GM12874 (cell line): ENCODE measurements around the gene GBA3.

Source experiments
- TF ChIP-seq, protein P1 (sequence below): IDR thresholded peaks from 2 replicates; pipeline ENCODE4 v1.5.1; 2011; ENCODE audit warnings: low read depth, mild to moderate bottlenecking, control low read depth, low read length, moderate library complexity; ENCODE audit not compliant: insufficient read depth

Gene GBA3

DNA sequence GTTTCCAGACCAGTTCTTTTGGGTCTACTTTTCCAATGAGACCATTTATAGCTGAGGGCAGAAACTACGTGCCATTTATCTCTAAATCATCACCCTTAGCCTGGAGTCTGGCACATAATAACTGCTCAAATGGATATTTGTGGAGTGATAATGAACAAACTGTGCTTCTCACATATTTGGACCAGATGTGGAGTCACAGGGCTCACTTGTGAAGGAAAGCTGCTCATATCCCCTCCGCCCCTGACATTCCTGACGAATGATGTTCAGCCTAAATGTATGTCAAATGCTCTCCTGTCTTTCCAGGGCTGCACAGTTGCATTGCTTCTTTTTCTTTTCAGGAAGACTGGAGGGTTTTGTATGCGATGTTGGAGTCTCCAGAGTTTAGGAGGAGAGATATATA is 110.1 kb downstream of the GBA3 start:
- TF ChIP-seq, protein P1, sequence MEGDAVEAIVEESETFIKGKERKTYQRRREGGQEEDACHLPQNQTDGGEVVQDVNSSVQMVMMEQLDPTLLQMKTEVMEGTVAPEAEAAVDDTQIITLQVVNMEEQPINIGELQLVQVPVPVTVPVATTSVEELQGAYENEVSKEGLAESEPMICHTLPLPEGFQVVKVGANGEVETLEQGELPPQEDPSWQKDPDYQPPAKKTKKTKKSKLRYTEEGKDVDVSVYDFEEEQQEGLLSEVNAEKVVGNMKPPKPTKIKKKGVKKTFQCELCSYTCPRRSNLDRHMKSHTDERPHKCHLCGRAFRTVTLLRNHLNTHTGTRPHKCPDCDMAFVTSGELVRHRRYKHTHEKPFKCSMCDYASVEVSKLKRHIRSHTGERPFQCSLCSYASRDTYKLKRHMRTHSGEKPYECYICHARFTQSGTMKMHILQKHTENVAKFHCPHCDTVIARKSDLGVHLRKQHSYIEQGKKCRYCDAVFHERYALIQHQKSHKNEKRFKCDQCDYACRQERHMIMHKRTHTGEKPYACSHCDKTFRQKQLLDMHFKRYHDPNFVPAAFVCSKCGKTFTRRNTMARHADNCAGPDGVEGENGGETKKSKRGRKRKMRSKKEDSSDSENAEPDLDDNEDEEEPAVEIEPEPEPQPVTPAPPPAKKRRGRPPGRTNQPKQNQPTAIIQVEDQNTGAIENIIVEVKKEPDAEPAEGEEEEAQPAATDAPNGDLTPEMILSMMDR = no peak

DNA sequence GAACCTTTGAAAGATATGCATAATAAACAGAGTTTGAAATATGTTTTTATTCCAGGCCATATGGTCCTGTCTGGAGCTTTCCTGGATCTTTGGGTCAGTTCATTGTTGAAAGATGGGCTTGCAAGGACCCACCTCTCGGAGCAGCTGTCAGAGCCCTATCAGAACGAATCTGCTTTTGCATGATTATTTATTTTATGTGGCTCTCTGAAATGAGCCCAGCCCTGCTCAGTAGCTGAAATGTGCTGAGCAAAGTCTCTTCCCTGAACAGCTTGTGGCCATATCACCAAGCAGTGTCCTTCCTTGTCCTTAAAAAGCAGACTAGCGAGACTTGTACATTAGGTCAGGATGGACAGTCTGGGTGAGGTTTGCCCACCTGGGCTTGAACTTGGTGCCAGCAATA is 110.8 kb downstream of the GBA3 start:
- TF ChIP-seq, protein P1 = no peak

DNA sequence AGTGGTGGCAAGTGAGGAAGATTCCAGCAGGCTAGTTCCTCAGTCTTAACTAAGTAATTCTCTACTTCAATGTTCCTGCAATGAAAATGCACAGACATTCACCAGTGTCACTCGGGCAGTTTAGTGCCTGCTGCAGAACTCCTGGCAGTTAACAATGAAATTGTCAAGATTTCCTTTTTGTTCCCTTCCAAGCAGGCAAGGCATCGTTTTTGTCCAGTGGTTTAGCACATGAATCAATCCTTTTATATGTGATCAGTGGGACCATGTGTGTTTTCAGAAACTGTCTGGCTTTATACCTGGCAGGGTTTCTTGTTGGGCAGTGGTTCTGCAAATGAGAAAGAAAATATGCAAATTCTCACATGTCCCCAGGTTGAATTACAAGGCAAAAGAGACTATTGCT is 122.2 kb downstream of the GBA3 start:
- TF ChIP-seq, protein P1 = no peak

DNA sequence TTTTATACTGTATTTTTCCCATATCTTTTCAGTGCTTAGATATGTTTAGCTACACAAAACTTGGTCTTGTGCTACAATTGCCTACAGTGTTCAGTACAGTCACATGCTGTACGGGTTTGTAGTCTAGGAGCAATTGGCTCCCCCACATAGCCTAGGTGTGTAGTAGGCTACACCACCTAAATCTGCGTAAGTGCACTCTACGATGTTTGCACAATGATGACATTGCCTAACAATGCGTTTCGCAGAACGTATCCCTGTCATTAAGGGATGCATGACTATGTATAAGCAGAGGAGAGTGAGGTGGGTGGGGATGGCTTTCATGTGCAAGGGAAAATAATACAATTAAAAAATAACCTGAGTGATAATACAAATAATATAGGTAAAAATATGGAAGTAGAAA is 131.4 kb downstream of the GBA3 start:
- TF ChIP-seq, protein P1 = no peak

DNA sequence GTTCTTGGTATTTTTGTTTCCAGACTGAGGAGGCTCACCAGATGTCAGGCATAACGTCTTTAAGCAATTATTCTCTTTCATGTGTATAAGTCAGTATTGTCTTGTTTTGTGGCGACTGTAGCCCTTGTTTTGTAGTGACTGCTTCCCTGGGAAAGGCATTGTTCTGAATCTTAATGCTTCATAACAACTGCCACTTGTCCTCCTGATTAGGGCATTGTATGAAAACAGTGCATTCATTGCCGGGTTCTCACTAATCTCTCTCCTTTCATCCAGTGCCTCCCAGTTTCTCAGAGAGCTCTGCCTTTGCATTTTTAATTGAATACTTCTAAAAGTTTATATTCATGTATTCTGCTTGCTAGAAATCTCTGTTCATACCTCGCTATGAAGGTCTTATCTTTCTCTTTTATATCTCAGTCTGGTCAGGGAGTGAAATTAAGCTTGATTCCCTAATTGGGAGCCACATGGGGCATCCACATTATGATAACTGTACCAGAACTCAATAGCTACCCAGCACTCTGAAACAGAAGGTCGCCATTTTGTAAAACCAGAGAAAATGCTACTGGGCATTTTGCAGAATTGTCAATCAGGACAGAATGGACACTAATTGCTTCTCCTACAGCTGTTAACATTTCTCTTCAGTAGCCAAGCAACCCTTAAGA is 149.8 kb downstream of the GBA3 start:
- TF ChIP-seq, protein P1 = no peak

DNA sequence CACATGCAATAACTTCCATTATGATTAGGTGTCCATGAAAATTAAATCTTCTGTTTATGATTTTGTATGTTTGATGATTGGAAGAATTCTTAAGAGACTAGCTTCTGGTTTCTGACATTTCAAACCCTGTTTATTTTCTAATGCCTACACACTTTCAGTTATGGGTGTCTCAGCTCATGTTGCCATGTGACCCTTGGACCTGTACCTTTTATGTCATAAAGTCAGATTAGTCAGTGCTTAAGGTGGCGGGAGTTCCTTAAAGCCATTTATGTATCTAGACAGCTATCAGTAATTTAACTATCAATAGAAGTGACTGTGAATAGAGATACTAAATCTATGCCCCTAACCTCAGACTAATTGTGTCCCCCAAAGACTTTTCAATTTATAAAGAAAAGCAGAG is 155.6 kb downstream of the GBA3 start:
- TF ChIP-seq, protein P1 = no peak

DNA sequence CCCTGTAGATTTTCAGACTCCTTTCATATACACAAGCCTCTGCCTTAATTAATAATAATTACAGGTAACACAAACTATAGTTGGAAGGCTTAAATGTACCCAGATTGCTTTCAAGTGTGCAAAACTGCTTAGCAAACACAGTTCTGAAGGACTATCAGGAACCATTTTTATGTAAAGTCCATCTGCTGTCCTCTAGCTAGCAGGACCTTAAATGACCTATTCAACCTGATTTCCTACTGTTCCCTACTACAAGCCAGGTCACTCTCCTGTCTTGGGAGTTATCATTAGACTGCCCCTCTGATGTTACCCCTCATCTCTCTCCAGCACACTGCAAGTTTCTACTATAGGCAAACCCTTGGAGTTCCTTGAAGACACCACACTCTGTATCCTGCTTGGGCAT is 157.3 kb downstream of the GBA3 start:
- TF ChIP-seq, protein P1 = no peak

DNA sequence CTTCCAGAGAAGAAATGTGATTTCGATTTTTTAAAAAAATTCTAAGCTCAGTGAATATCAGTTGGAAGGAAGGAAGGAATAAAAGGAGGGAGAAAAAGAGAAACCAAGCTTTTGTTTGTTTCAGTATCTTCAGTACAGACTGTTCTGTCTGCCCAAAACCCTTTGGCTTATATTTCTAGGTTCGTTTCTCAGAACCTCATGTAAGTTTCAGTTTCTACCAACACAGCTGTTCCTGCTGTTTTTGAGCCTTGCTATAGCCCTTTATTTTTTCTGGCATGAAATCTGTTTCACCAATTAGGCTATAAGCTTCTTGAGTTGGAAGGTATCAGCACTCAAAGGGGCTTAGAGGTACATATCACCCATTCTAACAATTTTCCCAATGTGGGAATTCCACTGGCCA is 157.9 kb downstream of the GBA3 start:
- TF ChIP-seq, protein P1 = no peak
